ENCODE results near the gene BCLAF1.

The BCLAF1 gene

GRCh38 chr6:136252441-136252840 is 37.2 kb downstream of the BCLAF1 start:
- DNase-seq (ENCODE audit: low read depth in 1 of 2, low spot score in 1 of 2) = no peak
- no peaks in the 10 kb centered on the region for H3K27me3 ChIP-seq (ENCODE audit: insufficient read depth, poor library complexity, severe bottlenecking)
- TF ChIP-seq SPI1 (IDR thresholded peaks at IDR 0.05; ENCODE audit: borderline replicate concordance, low read depth) (peak; percentile 54; the same call in 1 of the 2 replicates), POLR2AphosphoS5 (IDR thresholded peaks at IDR 0.05; ENCODE audit: low read depth) (no peak), CTCF (IDR thresholded peaks at IDR 0.05; ENCODE audit: insufficient read depth, low read length) (no peak), REST (IDR thresholded peaks at IDR 0.05; ENCODE audit: insufficient replicate concordance, low read depth) (no peak)
- H3K4me3 ChIP-seq (replicated peaks; ENCODE audit: insufficient read depth, low read length) = no peak overlapping the region
- H3K27ac ChIP-seq (replicated peaks) = no peak overlapping the region

GRCh38 chr6:136251394-136251793 is 38.3 kb downstream of the BCLAF1 start:
- H3K4me3 ChIP-seq (replicated peaks; ENCODE audit: insufficient read depth, low read length) = peak overlapping the region; percentile 80; the same call in 1 of the 2 replicates
- no peak for DNase-seq (ENCODE audit: low read depth in 1 of 2, low spot score in 1 of 2)
- no peak for TF ChIP-seq SPI1 (IDR thresholded peaks at IDR 0.05; ENCODE audit: borderline replicate concordance, low read depth)
- no peak; the same call in 1 of the 2 replicates for TF ChIP-seq POLR2AphosphoS5 (IDR thresholded peaks at IDR 0.05; ENCODE audit: low read depth)
- no peak for TF ChIP-seq CTCF (IDR thresholded peaks at IDR 0.05; ENCODE audit: insufficient read depth, low read length)
- no peak for TF ChIP-seq REST (IDR thresholded peaks at IDR 0.05; ENCODE audit: insufficient replicate concordance, low read depth)
- no peak for TF ChIP-seq GABPA (IDR thresholded peaks at IDR 0.05; ENCODE audit: low read depth)

GRCh38 chr6:136250686-136251008 is 39.0 kb downstream of the BCLAF1 start:
- DNase-seq (ENCODE audit: low read depth in 1 of 2, low spot score in 1 of 2) = no peak
- Histone ChIP-seq H3K27ac (replicated peaks) (peak overlapping the region; percentile 80), H3K4me3 (replicated peaks; ENCODE audit: insufficient read depth, low read length) (peak overlapping the region; percentile 80), H3K27me3 (ENCODE audit: insufficient read depth, poor library complexity, severe bottlenecking) (no peaks in the 10 kb centered on the region)
- no peak for TF ChIP-seq REST (IDR thresholded peaks at IDR 0.05; ENCODE audit: insufficient replicate concordance, low read depth)
- no peak for TF ChIP-seq SPI1 (IDR thresholded peaks at IDR 0.05; ENCODE audit: borderline replicate concordance, low read depth)
- TF ChIP-seq GABPA (IDR thresholded peaks at IDR 0.05; ENCODE audit: low read depth) = no peak
- no peak for TF ChIP-seq POLR2AphosphoS5 (IDR thresholded peaks at IDR 0.05; ENCODE audit: low read depth)
- no peak for TF ChIP-seq CTCF (IDR thresholded peaks at IDR 0.05; ENCODE audit: insufficient read depth, low read length)

More at GRCh38 chr6:136251394-136251793, 38.3 kb downstream of the BCLAF1 start:
- H3K27ac ChIP-seq (replicated peaks) = no peak overlapping the region
- H3K27me3 ChIP-seq (ENCODE audit: insufficient read depth, poor library complexity, severe bottlenecking) = no peaks in the 10 kb centered on the region

Data from HL-60 (cell line).